Ovary (tissue), 9 donors: ENCODE data around the gene TYW1B. TPM values are rescaled to one million over a fixed set of nuclear protein-coding genes. Genes with fewer than 3 reads are reported as not detected.

ENCODE experiments used
- DNase-seq, 5 donors: peaks; one replicate each; pipeline ENCODE4 v3.0.0-alpha.2; 2019 to 2020
- H3K27ac ChIP-seq, 2 donors: fragments of 200-600 bp; one replicate each; pipeline versions ENCODE4 v1.5.1 to v1.8.0; 2019 to 2022
- H3K27me3 ChIP-seq: fragments of 200-600 bp; one replicate; pipeline ENCODE4 v1.8.0; 2022
- H3K36me3 ChIP-seq: fragments of 200-600 bp; sonication (generic); one replicate; pipeline ENCODE4 v1.5.1; 2019
- H3K4me1 ChIP-seq: one replicate; pipeline ENCODE4 v1.8.1; 2013; ENCODE audit warnings: mild to moderate bottlenecking, moderate library complexity; ENCODE audit not compliant: insufficient read depth
- H3K4me3 ChIP-seq: fragments of 200-600 bp; sonication (generic); one replicate; pipeline ENCODE4 v1.5.1; 2017
- H3K9me3 ChIP-seq, 2 donors: fragments of 200-600 bp in 1 of 2; sonication (generic) in 1 of 2; one replicate each; pipeline versions ENCODE4 v1.5.1 to v1.8.1; 2013 to 2019; ENCODE audit warnings: mild to moderate bottlenecking in 1 of 2, moderate library complexity in 1 of 2
- CTCF ChIP-seq, 3 donors: fragments of 450-650 bp in 2 of 3; fragments of 200-600 bp in 1 of 3; IDR thresholded peaks; one replicate each; pipeline versions ENCODE4 v1.5.1 to v1.8.0; 2016 to 2022; ENCODE audit warnings: antibody characterized with exemption in 3 of 3, mild to moderate bottlenecking in 1 of 3
- EP300 ChIP-seq: sonication (generic); formaldehyde crosslinking; IDR thresholded peaks from one replicate; pipeline ENCODE4 v1.6.1; 2017; ENCODE audit warnings: antibody characterized with exemption
- POLR2A ChIP-seq: fragments of 450-650 bp; IDR thresholded peaks from one replicate; pipeline ENCODE4 v1.6.1; 2017; ENCODE audit warnings: antibody characterized with exemption, mild to moderate bottlenecking, moderate library complexity
- WGBS, 3 donors: extraction: QIAGEN DNeasy Blood & Tissue Kit in 1 of 3; methylation state at CpG; one replicate each; pipeline versions ENCODE4 v1.1.5 to v1.1.7; 2013 to 2017; 5-methylcytosine and 5-hydroxymethylcytosine counted together
- intact Hi-C, 4 donors: fragments of 100-400 bp; cut with DNase I; formaldehyde crosslinking; loops; one replicate each; pipeline versions ENCODE4 v1.11.0 to v1.15.1; 2022 to 2023
- polyA plus RNA-seq, 2 donors: library from polyadenylated mRNA; stranded (reverse); fragments of 200-250 nt in 1 of 2; fragments of 350-450 nt in 1 of 2; fragmentation: Illumina TruSeq in 1 of 2; extraction: RNeasy Lipid Tissue Mini Kit (QIAGEN cat#74804) in 1 of 2; gene quantifications; one replicate each; pipeline ENCODE4 v1.2.3, GENCODE V29; 2013 to 2014
- total RNA-seq, 7 donors: library from RNA; depleted of rRNA in 2 of 7; stranded (reverse); fragments of >200 nt in 2 of 7; fragmentation: NEBNext Ultra II Directional in 3 of 7; extraction: Animal tissue kit (Norgen Biotek cat#: 25700) in 3 of 7; gene quantifications; one replicate each; pipeline versions ENCODE4 v1.1.0 to v1.2.4, GENCODE V29; 2016 to 2023
- donor health status: DM: no; HTN: no; CAD: no; lungs with moderate emphysema.
- donor health status: DM: no; HTN: no; CAD: no.
- donor health status: Bipolar disorder and iron deficiency.
- donor health status: DM: yes; HTN: yes; CAD: no.
- donor health status: DM: no; HTN: no; CAD: no.
- donor health status: DM: yes; HTN: yes; CAD: no.

Gene TYW1B
- total and polyA plus RNA-seq, 9 donors: 2.5 to 7.6 (median 3.0) TPM

GRCh38 chr7:72540923-72541322 is 287.1 kb downstream of the TYW1B start:
- no peaks in the 10 kb centered on the region for H3K4me1 ChIP-seq
- H3K36me3 ChIP-seq: no peaks in the 10 kb centered on the region
- 59 to 82% (median 59%) methylated on average over 2 of the region's 2 CpGs for WGBS, 3 donors
- TF ChIP-seq EP300: no peak
- no peak for TF ChIP-seq CTCF (IDR thresholded peaks at IDR 0.05)
- TF ChIP-seq POLR2A: no peak
- intact Hi-C loops: no loop called here
- H3K27me3 ChIP-seq: no peaks in the 10 kb centered on the region
- no peak overlapping the region for H3K27ac ChIP-seq
- H3K9me3 ChIP-seq: no peaks in the 10 kb centered on the region
- H3K4me3 ChIP-seq: no peak overlapping the region
- no peak for DNase-seq

- DNase-seq: no peak
- Histone ChIP-seq H3K4me1 (no peaks in the 10 kb centered on the region), H3K4me3 (no peak overlapping the region), H3K27me3 (no peaks in the 10 kb centered on the region), H3K9me3 (no peaks in the 10 kb centered on the region), H3K36me3 (no peaks in the 10 kb centered on the region), H3K27ac (no peak overlapping the region)
- TF ChIP-seq EP300 (no peak), CTCF (IDR thresholded peaks at IDR 0.05) (no peak), POLR2A (no peak)
- intact Hi-C loops: no loop called here
- WGBS, 3 donors: 90 to 92% (median 92%) methylated on average over 8 of the region's 8 CpGs
Observed at GRCh38 chr7:72540106-72540611, 287.8 kb downstream of the TYW1B start.

GRCh38 chr7:72539702-72540101 is 288.3 kb downstream of the TYW1B start:
- no peak for DNase-seq
- TF ChIP-seq CTCF (IDR thresholded peaks at IDR 0.05) (no peak), POLR2A (no peak), EP300 (no peak)
- no peaks in the 10 kb centered on the region for H3K9me3 ChIP-seq
- no peak overlapping the region for H3K4me3 ChIP-seq
- intact Hi-C loops: no loop called here
- no peaks in the 10 kb centered on the region for H3K36me3 ChIP-seq
- H3K27me3 ChIP-seq: no peaks in the 10 kb centered on the region
- no peak overlapping the region for H3K27ac ChIP-seq
- H3K4me1 ChIP-seq: no peaks in the 10 kb centered on the region
- WGBS, 3 donors: 92 to 96% (median 92%) methylated on average over 7 of the region's 7 CpGs

GRCh38 chr7:72538856-72539255 is 289.1 kb downstream of the TYW1B start:
- H3K9me3 ChIP-seq: no peaks in the 10 kb centered on the region
- no peak for DNase-seq
- TF ChIP-seq CTCF (IDR thresholded peaks at IDR 0.05) (no peak), EP300 (no peak), POLR2A (no peak)
- no peaks in the 10 kb centered on the region for H3K27me3 ChIP-seq
- intact Hi-C loops: no loop called here
- WGBS, 3 donors: 88 to 89% (median 89%) methylated on average over 4 of the region's 4 CpGs
- no peaks in the 10 kb centered on the region for H3K4me1 ChIP-seq
- H3K4me3 ChIP-seq: no peak overlapping the region
- H3K36me3 ChIP-seq: no peaks in the 10 kb centered on the region
- no peak overlapping the region for H3K27ac ChIP-seq
